CD4-positive, alpha-beta T cell treated with Interleukin-15 for 1 hour (primary cell): ENCODE data around the gene PABPN1.
A peak's percentile ranks its signal among the peaks of the same experiment; 100 is the strongest.
"Not testable (repeated sequence)": the region's sequence is repeated elsewhere in the genome, so short reads cannot be mapped to it uniquely, and the experiment has no call there.

Experiments
- DNase-seq: peaks from one replicate; pipeline ENCODE4 v3.0.0-alpha.2; 2020

PABPN1 gene

GRCh38 chr14:23301288-23301968 is 19.8 kb upstream of the PABPN1 start:
- DNase-seq = peak; percentile 98

GRCh38 chr14:23301969-23302289 is 19.3 kb upstream of the PABPN1 start:
- DNase-seq = no peak

- peak; percentile 88 for DNase-seq
These were observed 18.7 kb upstream of the PABPN1 start, which contains the start of gene PPP1R3E for GRCh38 chr14:23302290-23303225. Gene PPP1R3E, minus strand, starts transcription at chr14:23302859. Its CDS starts 283 bp downstream, at chr14:23302576.

- DNase-seq = peak; percentile 54
These were observed 14.7 kb upstream of the PABPN1 start, which contains the start of gene BCL2L2 for GRCh38 chr14:23306412-23307145. Gene BCL2L2, plus strand, starts transcription at chr14:23306833. Its CDS starts 935 bp downstream, at chr14:23307768.

- no peak for DNase-seq
These were observed 14.1 kb upstream of the PABPN1 start for GRCh38 chr14:23307146-23307530.

GRCh38 chr14:23307687-23308644 is 13.3 kb upstream of the PABPN1 start:
- DNase-seq = no peak

- DNase-seq = no peak
These were observed 12.4 kb upstream of the PABPN1 start for GRCh38 chr14:23308721-23309445.

- no peak for DNase-seq
These were observed 10.7 kb upstream of the PABPN1 start for GRCh38 chr14:23310546-23310945.

GRCh38 chr14:23316300-23316699 is 5.0 kb upstream of the PABPN1 start:
- no peak for DNase-seq

GRCh38 chr14:23319746-23320583 is 1.3 kb upstream of the PABPN1 start:
- no peak for DNase-seq

GRCh38 chr14:23321572-23322547 is 603 bp downstream of the PABPN1 start:
- peak; percentile 38 for DNase-seq

GRCh38 chr14:23322568-23323517 is 1.6 kb downstream of the PABPN1 start:
- no peak for DNase-seq

GRCh38 chr14:23323838-23324454 is 2.7 kb downstream of the PABPN1 start:
- DNase-seq = no peak

- no peak for DNase-seq
These were observed 3.2 kb downstream of the PABPN1 start for GRCh38 chr14:23324455-23324846.

- DNase-seq = no peak
These were observed 3.7 kb downstream of the PABPN1 start for GRCh38 chr14:23324993-23325392.

GRCh38 chr14:23325746-23326145 is 4.5 kb downstream of the PABPN1 start:
- DNase-seq = not testable (repeated sequence)
